HG02884 (cell line): ENCODE measurements around the gene MYBL2.
A peak's percentile ranks its signal among the peaks of the same experiment; 100 is the strongest.

ENCODE experiments used
- ATAC-seq: cut with Tn5 transposase; IDR thresholded peaks from one replicate; pipeline ENCODE4 v1.9.1; 2021; ENCODE audit warnings: mild to moderate bottlenecking, moderate library complexity; ENCODE audit not compliant: unreplicated experiment

The MYBL2 gene

GRCh38 chr20:43681991-43682410 is 15.1 kb downstream of the MYBL2 start:
- ATAC-seq, result peak; percentile 93

DNA sequence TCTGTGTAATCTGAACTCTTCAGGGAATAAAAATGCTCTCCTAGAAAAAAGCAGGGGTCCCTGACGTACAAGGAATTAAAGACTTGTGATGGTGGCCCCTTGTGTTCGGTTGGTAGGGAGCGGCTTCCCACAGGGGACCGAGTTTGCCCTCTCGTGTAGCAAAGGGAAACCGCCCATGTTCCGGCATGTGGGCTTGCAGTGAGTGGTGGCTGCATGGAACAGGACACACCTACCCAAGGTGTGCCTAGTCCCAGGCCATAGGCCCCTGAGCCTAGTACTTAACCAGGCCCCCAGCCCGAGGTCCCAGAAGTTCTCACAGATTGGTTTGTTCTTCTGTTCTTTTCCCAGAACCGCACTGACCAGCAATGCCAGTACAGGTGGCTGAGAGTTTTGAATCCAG is 15.5 kb downstream of the MYBL2 start:
- ATAC-seq, result peak; percentile 33

- no peak for ATAC-seq
Observed at GRCh38 chr20:43686820-43687219, 19.9 kb downstream of the MYBL2 start.

DNA sequence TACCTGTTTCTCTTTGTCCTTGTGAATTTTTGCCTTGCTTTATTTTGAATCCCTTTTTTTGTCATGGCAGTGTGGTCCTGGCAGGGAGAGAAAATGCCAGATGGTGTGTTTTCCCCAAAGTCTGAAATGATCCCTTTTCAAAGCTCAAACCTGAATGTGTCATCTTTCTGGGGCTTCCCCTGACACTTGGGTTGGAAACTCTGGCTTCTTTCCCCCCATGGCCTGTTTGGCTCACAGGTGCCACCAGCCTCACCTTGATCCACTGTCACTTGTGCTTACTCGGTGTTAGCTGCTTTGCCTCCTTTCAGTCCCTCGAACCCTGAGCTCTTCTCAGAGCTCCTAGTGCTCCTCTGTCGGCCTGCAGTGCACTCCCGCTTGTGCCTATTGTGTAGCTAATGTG is 22.3 kb downstream of the MYBL2 start:
- no peak for ATAC-seq

DNA sequence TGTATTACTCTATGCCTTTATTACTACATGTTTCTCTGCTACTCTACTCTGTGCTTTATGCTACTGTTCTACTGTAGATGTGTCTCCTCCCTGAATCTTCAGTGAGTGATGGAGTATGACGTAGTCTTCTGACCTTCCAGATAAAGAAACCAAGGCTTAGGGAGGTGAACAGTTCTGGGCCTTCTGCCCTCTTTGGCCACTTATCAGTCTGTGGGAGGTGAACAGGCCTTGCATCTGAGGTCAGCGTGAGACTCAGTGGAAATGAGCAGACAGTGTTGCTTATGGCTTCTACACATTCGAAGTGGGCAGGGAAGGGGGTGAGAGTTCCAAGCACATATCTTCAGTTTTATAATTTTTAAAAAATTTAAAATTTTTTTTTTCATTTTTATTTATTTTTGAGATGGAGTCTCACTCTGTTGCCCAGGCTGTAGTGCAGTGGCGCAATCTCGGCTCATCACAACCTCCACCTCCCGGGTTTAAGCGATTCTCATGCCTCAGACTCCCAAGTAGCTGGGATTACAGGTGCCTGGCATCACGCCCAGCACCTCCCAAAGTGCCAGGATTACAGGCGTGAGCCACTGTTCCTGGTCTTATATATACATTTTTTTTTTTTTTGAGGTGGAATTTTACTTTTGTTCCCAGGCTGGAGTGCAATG is 24.2 kb downstream of the MYBL2 start:
- no peak for ATAC-seq

GRCh38 chr20:43691928-43692524 is 25.1 kb downstream of the MYBL2 start:
- no peak for ATAC-seq

GRCh38 chr20:43694763-43695162 is 27.8 kb downstream of the MYBL2 start:
- no peak for ATAC-seq

DNA sequence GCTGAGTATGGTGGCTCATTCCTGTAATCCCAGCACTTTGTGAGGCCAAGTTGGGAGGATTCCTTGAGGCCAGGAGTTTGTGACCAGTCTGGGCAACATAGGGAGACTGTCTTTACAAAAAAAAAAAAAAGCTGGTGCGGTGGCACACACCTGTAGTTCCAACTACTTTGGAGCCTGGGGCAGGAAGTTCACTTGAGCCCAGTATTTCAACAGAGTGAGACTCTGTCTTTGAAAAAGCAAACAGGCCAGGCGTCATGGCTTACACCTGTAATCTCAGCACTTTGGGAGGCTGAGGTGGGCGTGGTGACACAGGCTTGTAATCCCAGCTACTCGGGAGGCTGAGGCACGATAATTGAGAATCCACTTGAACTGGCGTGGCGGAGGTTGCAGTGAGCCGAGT is 28.7 kb downstream of the MYBL2 start:
- ATAC-seq, result no peak

DNA sequence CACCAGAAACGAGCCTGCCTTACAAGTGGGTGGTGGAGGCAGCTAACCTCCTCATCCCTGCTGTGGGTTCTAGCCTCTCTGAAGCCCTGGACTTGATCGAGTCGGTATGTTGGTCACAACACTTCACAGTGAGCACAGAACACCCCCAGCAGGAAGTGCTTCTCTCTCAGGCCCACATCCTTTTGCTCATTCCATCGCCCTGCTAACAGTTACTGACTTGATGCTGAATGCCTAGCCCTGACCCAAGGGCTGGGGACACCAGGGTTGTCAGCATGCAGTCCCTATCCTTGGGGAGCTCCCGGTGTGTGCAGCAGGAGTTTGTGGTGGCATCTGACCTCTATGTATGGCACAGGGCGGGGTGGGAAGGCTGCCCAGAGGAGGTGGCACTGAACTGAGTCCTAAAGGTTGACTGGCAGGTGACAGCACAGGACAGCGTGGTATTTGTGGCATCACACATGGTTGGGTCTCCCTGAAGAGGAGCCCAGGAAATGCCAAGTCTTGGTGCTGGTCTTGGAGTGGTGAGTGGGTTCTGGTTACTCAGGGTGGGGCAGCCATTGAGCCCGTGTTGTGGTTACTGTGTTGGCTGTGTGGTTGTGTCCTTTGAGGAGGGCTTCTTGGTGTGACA is 33.1 kb downstream of the MYBL2 start:
- ATAC-seq, result no peak

GRCh38 chr20:43700627-43701026 is 33.7 kb downstream of the MYBL2 start:
- ATAC-seq, result no peak

- no peak for ATAC-seq
Observed at GRCh38 chr20:43702502-43702901, 35.6 kb downstream of the MYBL2 start.

- ATAC-seq, result peak; percentile 63
Observed at GRCh38 chr20:43710370-43711044, 43.6 kb downstream of the MYBL2 start.

DNA sequence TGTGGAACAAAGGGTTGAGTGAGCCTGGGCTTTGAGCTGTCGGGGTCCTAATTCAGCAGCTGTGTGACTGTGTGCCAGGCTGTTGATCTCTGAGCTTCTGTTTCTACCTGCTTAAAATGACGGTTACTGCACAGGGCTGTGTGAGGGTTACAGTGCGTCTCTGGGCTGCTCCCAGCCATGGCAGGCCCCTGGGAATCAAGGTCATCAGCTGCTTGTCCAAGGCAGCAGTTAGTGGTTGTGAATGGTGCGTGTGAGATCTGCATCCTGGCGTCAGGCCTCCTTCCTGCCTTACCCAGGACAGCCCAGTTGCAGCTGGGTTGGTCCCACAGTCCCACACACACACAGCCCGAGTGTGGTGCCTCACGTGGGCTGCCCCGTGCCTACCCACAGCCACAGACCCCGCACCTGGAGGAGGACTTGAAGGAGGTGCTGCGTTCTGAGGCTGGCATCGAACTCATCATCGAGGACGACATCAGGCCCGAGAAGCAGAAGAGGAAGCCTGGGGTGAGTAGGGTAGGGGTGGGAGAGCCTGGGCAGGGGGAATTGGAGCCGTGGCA is 44.3 kb downstream of the MYBL2 start:
- no peak for ATAC-seq

DNA sequence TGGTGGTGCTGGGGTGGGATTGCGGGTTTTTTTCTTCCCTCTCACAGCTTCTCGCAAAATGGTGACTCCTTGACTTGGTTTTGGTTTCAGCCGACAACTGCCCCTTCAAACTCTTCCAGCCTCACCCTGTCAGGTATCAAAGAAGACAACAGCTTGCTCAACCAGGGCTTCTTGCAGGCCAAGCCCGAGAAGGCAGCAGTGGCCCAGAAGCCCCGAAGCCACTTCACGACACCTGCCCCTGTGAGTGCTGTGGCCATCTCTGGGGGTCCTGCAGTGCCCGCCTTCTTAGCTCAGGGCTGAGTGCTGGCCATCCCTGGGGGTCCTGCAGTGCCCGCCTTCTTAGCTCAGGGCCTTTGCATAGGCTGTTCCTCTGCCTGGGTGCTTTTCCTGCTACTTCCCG is 48.1 kb downstream of the MYBL2 start:
- ATAC-seq, result no peak

- ATAC-seq, result no peak
Observed at GRCh38 chr20:43715511-43715910, 48.6 kb downstream of the MYBL2 start.

DNA sequence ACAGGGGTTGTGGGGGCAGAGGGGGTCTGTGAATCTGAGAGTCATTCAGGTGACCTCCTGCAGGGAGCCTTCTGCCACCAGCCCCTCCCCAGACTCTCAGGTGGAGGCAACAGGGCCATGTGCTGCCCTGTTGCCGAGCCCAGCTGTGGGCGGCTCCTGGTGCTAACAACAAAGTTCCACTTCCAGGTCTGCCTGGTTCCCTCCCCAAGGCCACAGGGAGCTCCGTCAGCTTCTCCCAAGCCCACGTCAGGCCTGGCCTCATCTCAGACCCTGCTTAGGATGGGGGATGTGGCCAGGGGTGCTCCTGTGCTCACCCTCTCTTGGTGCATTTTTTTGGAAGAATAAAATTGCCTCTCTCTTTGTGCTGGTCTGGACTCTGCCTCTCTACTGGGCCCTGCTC is 49.2 kb downstream of the MYBL2 start:
- no peak for ATAC-seq

- no peak for ATAC-seq
Observed at GRCh38 chr20:43716757-43717615, 50.1 kb downstream of the MYBL2 start.

DNA sequence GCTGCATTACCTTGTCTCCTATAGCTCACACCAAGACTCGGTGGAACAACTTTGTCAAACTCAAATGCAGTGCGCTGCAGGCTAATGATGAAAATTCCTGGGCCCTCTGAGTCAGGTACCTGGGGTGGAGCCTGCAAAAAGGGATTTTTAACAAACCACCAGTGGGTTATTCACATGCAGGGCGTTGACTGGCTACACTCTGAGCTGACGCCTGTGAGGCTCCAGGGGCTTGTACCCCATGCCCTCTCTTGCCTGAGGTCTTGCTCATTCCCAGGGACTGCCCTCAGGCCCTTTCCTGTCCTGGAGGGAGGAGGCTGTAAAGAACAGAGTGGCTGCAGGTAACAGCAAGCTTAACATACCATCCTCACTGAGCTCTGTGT is 50.7 kb downstream of the MYBL2 start:
- no peak for ATAC-seq

GRCh38 chr20:43720007-43720406 is 53.1 kb downstream of the MYBL2 start:
- no peak for ATAC-seq

DNA sequence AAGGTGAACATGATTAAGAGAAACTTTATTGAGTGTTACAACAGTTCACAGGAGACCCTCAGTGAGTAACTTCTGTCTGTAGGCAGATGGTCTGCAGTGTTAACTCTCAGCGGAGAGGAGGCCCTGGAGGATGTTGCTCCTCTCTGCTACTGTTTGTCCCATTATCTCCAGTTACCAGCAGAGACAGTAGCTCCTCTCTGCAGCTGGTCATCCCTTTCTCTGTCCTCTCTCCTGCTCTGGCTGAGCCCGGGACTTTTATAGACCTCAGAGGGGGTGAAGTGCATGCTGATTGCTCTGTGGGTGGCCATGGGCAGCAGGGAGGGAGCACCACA is 54.1 kb downstream of the MYBL2 start:
- ATAC-seq, result no peak
